Smooth muscle cell (in vitro differentiated cells): ENCODE data around the gene TMC8. TPM values are rescaled to one million over a fixed set of nuclear protein-coding genes. Genes with fewer than 3 reads are reported as not detected.
"Not testable (repeated sequence)": the region's sequence is repeated elsewhere in the genome, so short reads cannot be mapped to it uniquely, and the experiment has no call there.

Source experiments
- DNase-seq: peaks from one replicate; lab custom pipeline; 2025; ENCODE audit not compliant: unreplicated experiment; lab: John Stamatoyannopoulos, UW
- H2AFZ ChIP-seq: fragments of 200-600 bp; sonication (generic); 2 replicates; pipeline ENCODE4 v1.6.0; 2016; ENCODE audit warnings: antibody characterized with exemption, low read depth, mild to moderate bottlenecking
- H3F3A ChIP-seq: fragments of 200-600 bp; sonication (generic); 2 replicates; pipeline ENCODE4 v1.6.0; 2017; ENCODE audit warnings: antibody characterized with exemption, low read depth
- H3K27ac ChIP-seq: fragments of 200-600 bp; sonication (generic); 2 replicates; pipeline ENCODE4 v1.5.1; 2016; ENCODE audit warnings: low read depth, mild to moderate bottlenecking
- H3K27me3 ChIP-seq: fragments of 200-600 bp; sonication (generic); 2 replicates; pipeline ENCODE4 v1.6.1; 2016; ENCODE audit warnings: low read depth, mild to moderate bottlenecking
- H3K36me3 ChIP-seq: fragments of 200-600 bp; sonication (generic); 2 replicates; pipeline ENCODE4 v1.5.1; 2016; ENCODE audit warnings: low read depth
- H3K4me1 ChIP-seq: fragments of 200-600 bp; sonication (generic); 2 replicates; pipeline ENCODE4 v1.5.1; 2016; ENCODE audit warnings: low read depth
- H3K4me2 ChIP-seq: fragments of 200-600 bp; sonication (generic); 2 replicates; pipeline ENCODE4 v1.6.0; 2016; ENCODE audit warnings: mild to moderate bottlenecking
- H3K4me3 ChIP-seq: fragments of 200-600 bp; sonication (generic); 2 replicates; pipeline ENCODE4 v1.5.1; 2016; ENCODE audit warnings: mild to moderate bottlenecking
- H3K79me2 ChIP-seq: fragments of 200-600 bp; sonication (generic); 2 replicates; pipeline ENCODE4 v1.6.0; 2016; ENCODE audit warnings: low read depth, mild to moderate bottlenecking
- H3K9ac ChIP-seq: fragments of 200-600 bp; sonication (generic); 2 replicates; pipeline ENCODE4 v1.6.0; 2016; ENCODE audit warnings: low read depth
- H3K9me3 ChIP-seq: fragments of 200-600 bp; sonication (generic); replicated peaks from 2 replicates; pipeline ENCODE4 v1.5.1; 2016; ENCODE audit warnings: low read depth
- H4K20me1 ChIP-seq: fragments of 200-600 bp; sonication (generic); 2 replicates; pipeline ENCODE4 v1.6.0; 2016; ENCODE audit warnings: low read depth
- CTCF ChIP-seq: fragments of 200-600 bp; sonication (generic); IDR thresholded peaks from 2 replicates; pipeline ENCODE4 v1.5.1; 2017; ENCODE audit warnings: borderline replicate concordance, mild to moderate bottlenecking, antibody characterized with exemption; ENCODE audit not compliant: insufficient read depth, poor library complexity, severe bottlenecking
- WGBS: methylation state at CpG from one replicate; pipeline ENCODE4 v1.1.7; 2016; ENCODE audit warnings: low lambda C conversion rate; 5-methylcytosine and 5-hydroxymethylcytosine counted together
- polyA plus RNA-seq: library from polyadenylated mRNA; unstranded; fragments of >200 nt; fragmentation: Nextera tagmentation; extraction: Ambion mirVana; gene quantifications from 2 replicates; pipeline ENCODE4 v1.2.1, GENCODE V29; 2016
- total RNA-seq: library from RNA; depleted of rRNA; stranded (reverse); fragments of >200 nt; gene quantifications from 2 replicates; pipeline ENCODE4 v1.2.3, GENCODE V29; 2014

TMC8 gene
- total and polyA plus RNA-seq, 2 experiments from 2014 or later, result 0.27 to 0.38 TPM

- no peak overlapping the region for H2AFZ ChIP-seq
- no peaks in the 10 kb centered on the region for H3K27me3 ChIP-seq
- no peak overlapping the region for H3K27ac ChIP-seq
- no peak for DNase-seq
- no peaks in the 10 kb centered on the region for H3K36me3 ChIP-seq
- no peak overlapping the region for H3K4me2 ChIP-seq
- H3K79me2 ChIP-seq, result no peaks in the 10 kb centered on the region
- H4K20me1 ChIP-seq, result no peaks in the 10 kb centered on the region
- no peaks in the 10 kb centered on the region for H3K4me1 ChIP-seq
- peak; percentile 43 for TF ChIP-seq CTCF
- 75% methylated on average over 26 of the region's 26 CpGs for WGBS
- no peaks in the 10 kb centered on the region for H3F3A ChIP-seq
- no peak overlapping the region for H3K4me3 ChIP-seq
- no peak overlapping the region for H3K9ac ChIP-seq
- no peaks in the 10 kb centered on the region for H3K9me3 ChIP-seq
Observed at GRCh38 chr17:78137392-78138203, 7.0 kb downstream of the TMC8 start.

GRCh38 chr17:78138204-78139060 is 7.9 kb downstream of the TMC8 start:
- no peaks in the 10 kb centered on the region for H3F3A ChIP-seq
- H3K9me3 ChIP-seq, result no peaks in the 10 kb centered on the region
- H3K79me2 ChIP-seq, result no peaks in the 10 kb centered on the region
- H3K4me1 ChIP-seq, result no peaks in the 10 kb centered on the region
- no peaks in the 10 kb centered on the region for H3K27me3 ChIP-seq
- 84% methylated on average over 17 of the region's 17 CpGs for WGBS
- H3K27ac ChIP-seq, result no peak overlapping the region
- H3K4me3 ChIP-seq, result no peak overlapping the region
- no peak for DNase-seq
- H2AFZ ChIP-seq, result no peak overlapping the region
- H3K4me2 ChIP-seq, result no peak overlapping the region
- H3K36me3 ChIP-seq, result no peaks in the 10 kb centered on the region
- no peak overlapping the region for H3K9ac ChIP-seq
- H4K20me1 ChIP-seq, result no peaks in the 10 kb centered on the region
- TF ChIP-seq CTCF, result no peak

- DNase-seq, H2AFZ ChIP-seq, H3K36me3 ChIP-seq, H4K20me1 ChIP-seq, H3K79me2 ChIP-seq, H3F3A ChIP-seq, H3K9me3 ChIP-seq, H3K9ac ChIP-seq, H3K4me2 ChIP-seq, H3K4me3 ChIP-seq, H3K4me1 ChIP-seq, H3K27me3 ChIP-seq, H3K27ac ChIP-seq: not testable (repeated sequence)
- WGBS, result 90% methylated on average over 12 of the region's 12 CpGs
Observed at GRCh38 chr17:78139861-78140168, 9.2 kb downstream of the TMC8 start.

- no peaks in the 10 kb centered on the region for H3K36me3 ChIP-seq
- H3K4me3 ChIP-seq, result no peak overlapping the region
- H3K27ac ChIP-seq, result no peak overlapping the region
- no peaks in the 10 kb centered on the region for H3K4me1 ChIP-seq
- peak; percentile 33 for DNase-seq
- 40% methylated on average over 38 of the region's 58 CpGs for WGBS
- no peaks in the 10 kb centered on the region for H3K27me3 ChIP-seq
- H3K9me3 ChIP-seq, result no peaks in the 10 kb centered on the region
- H3K9ac ChIP-seq, result no peak overlapping the region
- H4K20me1 ChIP-seq, result no peaks in the 10 kb centered on the region
- H3K79me2 ChIP-seq, result no peaks in the 10 kb centered on the region
- no peak overlapping the region for H3K4me2 ChIP-seq
- H3F3A ChIP-seq, result no peaks in the 10 kb centered on the region
- H2AFZ ChIP-seq, result no peak overlapping the region
- TF ChIP-seq CTCF, result no peak
Observed at GRCh38 chr17:78140169-78141051, 9.8 kb downstream of the TMC8 start.
